Trophoblast cell (in vitro differentiated cells and primary cell): ENCODE measurements around the gene BTBD10.
A peak's percentile ranks its signal among the peaks of the same experiment; 100 is the strongest.

Experiments
- DNase-seq, 2 donors: peaks; one replicate each; pipeline ENCODE4 v3.0.0-alpha.2; 2016
- H2AFZ ChIP-seq: 2 replicates; pipeline ENCODE4 v1.6.1; 2013; ENCODE audit warnings: low read length, moderate library complexity, mild to moderate bottlenecking; ENCODE audit not compliant: insufficient read depth, poor library complexity
- H2AK5ac ChIP-seq: 2 replicates; pipeline ENCODE4 v1.6.1; 2013; ENCODE audit warnings: mild to moderate bottlenecking, low read length
- H2BK120ac ChIP-seq: 2 replicates; pipeline ENCODE4 v1.6.1; 2013; ENCODE audit warnings: low read length, mild to moderate bottlenecking, moderate library complexity; ENCODE audit not compliant: insufficient read depth, poor library complexity
- H2BK12ac ChIP-seq: 2 replicates; pipeline ENCODE4 v1.6.1; 2013; ENCODE audit warnings: mild to moderate bottlenecking, low read length, moderate library complexity
- H2BK5ac ChIP-seq: 2 replicates; pipeline ENCODE4 v1.6.1; 2013; ENCODE audit warnings: low read length, low read depth, moderate library complexity, mild to moderate bottlenecking; ENCODE audit not compliant: poor library complexity
- H3K14ac ChIP-seq: 2 replicates; pipeline ENCODE4 v1.6.1; 2013; ENCODE audit warnings: mild to moderate bottlenecking, low read length
- H3K18ac ChIP-seq: 2 replicates; pipeline ENCODE4 v1.6.1; 2013; ENCODE audit warnings: mild to moderate bottlenecking, low read length
- H3K23ac ChIP-seq: 2 replicates; pipeline ENCODE4 v1.6.1; 2013; ENCODE audit warnings: low read length
- H3K27ac ChIP-seq: 2 replicates; pipeline ENCODE4 v1.5.1; 2013; ENCODE audit warnings: low read depth, mild to moderate bottlenecking, inconsistent platforms, low read length, moderate library complexity
- H3K27me3 ChIP-seq: 2 replicates; pipeline ENCODE4 v1.6.1; 2013; ENCODE audit warnings: inconsistent platforms, mild to moderate bottlenecking, low read length, moderate library complexity; ENCODE audit not compliant: insufficient read depth
- H3K36me3 ChIP-seq, 2 experiments: 1 replicate in 1 of 2; 2 replicates in 1 of 2; pipeline ENCODE4 v1.6.1; 2013; ENCODE audit warnings: low read length in 2 of 2, mild to moderate bottlenecking in 2 of 2, moderate library complexity in 1 of 2; ENCODE audit not compliant: insufficient read depth in 2 of 2, control insufficient read depth in 1 of 2
- H3K4ac ChIP-seq: 2 replicates; pipeline ENCODE4 v1.6.1; 2013; ENCODE audit warnings: low read depth, mild to moderate bottlenecking, low read length, moderate library complexity
- H3K4me1 ChIP-seq, 2 experiments: 1 replicate in 1 of 2; 2 replicates in 1 of 2; pipeline ENCODE4 v1.6.1; 2013; ENCODE audit warnings: low read length in 2 of 2, mild to moderate bottlenecking in 2 of 2, moderate library complexity in 1 of 2; ENCODE audit not compliant: insufficient read depth in 2 of 2, control insufficient read depth in 1 of 2
- H3K4me2 ChIP-seq: 2 replicates; pipeline ENCODE4 v1.6.1; 2013; ENCODE audit warnings: inconsistent platforms, mild to moderate bottlenecking, low read length, moderate library complexity
- H3K4me3 ChIP-seq: 2 replicates; pipeline ENCODE4 v1.5.1; 2013; ENCODE audit warnings: mild to moderate bottlenecking, low read depth, low read length, inconsistent platforms
- H3K79me1 ChIP-seq: one replicate; pipeline ENCODE4 v1.6.1; 2013; ENCODE audit warnings: low read length
- H3K79me2 ChIP-seq: 2 replicates; pipeline ENCODE4 v1.6.1; 2013; ENCODE audit warnings: low read length, mild to moderate bottlenecking; ENCODE audit not compliant: control insufficient read depth, insufficient read depth, poor library complexity
- H3K9ac ChIP-seq: 2 replicates; pipeline ENCODE4 v1.6.1; 2013; ENCODE audit warnings: mild to moderate bottlenecking, low read length
- H3K9me3 ChIP-seq: 2 replicates; pipeline ENCODE4 v1.6.1; 2013; ENCODE audit warnings: low read depth, mild to moderate bottlenecking, control low read depth, inconsistent platforms, low read length; ENCODE audit not compliant: insufficient read depth
- H4K12ac ChIP-seq: 2 replicates; pipeline ENCODE4 v1.6.1; 2013; ENCODE audit warnings: low read depth, mild to moderate bottlenecking, low read length, moderate library complexity
- H4K8ac ChIP-seq: 2 replicates; pipeline ENCODE4 v1.6.1; 2013; ENCODE audit warnings: low read depth, mild to moderate bottlenecking, low read length, moderate library complexity
- H4K91ac ChIP-seq: one replicate; pipeline ENCODE4 v1.6.1; 2013; ENCODE audit warnings: low read depth, mild to moderate bottlenecking, low read length, moderate library complexity
- whole genome bisulfite sequencing: extraction: QIAGEN DNeasy Blood & Tissue Kit; methylation state at CpG from one replicate; pipeline ENCODE4 v1.1.7; 2013; ENCODE audit warnings: missing lambda C conversion rate; ENCODE audit not compliant: insufficient read length, insufficient coverage; ENCODE audit errors: extremely low coverage; 5-methylcytosine and 5-hydroxymethylcytosine counted together

The BTBD10 gene

DNA sequence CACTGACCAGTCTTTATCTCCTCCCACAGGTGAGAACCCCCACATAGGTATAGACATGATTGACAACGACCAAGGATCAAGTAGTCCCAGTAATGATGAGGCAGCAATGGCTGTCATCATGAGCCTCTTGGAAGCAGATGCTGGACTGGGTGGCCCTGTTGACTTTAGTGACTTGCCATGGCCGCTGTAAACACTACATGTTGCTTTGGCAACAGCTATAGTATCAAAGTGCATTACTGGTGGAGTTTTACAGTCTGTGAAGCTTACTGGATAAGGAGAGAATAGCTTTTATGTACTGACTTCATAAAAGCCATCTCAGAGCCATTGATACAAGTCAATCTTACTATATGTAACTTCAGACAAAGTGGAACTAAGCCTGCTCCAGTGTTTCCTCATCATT lies 76.5 kb downstream of the BTBD10 start:
- Histone ChIP-seq H4K12ac (no peak overlapping the region), H3K79me2 (no peaks in the 10 kb centered on the region), H3K27ac (no peak overlapping the region), H4K8ac (no peak overlapping the region), H2BK12ac (no peak overlapping the region), H2BK120ac (no peak overlapping the region), H3K79me1 (no peaks in the 10 kb centered on the region), H3K36me3 (peaks cover 6 to 8% of the 10 kb centered on the region in 2 experiments), H3K4me3 (no peak overlapping the region), H3K27me3 (no peaks in the 10 kb centered on the region), H2AK5ac (no peak overlapping the region), H3K14ac (no peak overlapping the region), H2BK5ac (no peak overlapping the region), H3K23ac (no peak overlapping the region), H3K9me3 (no peaks in the 10 kb centered on the region), H3K4me2 (no peak overlapping the region), H3K4ac (no peak overlapping the region), H2AFZ (no peak overlapping the region), H3K9ac (no peak overlapping the region), H4K91ac (no peak overlapping the region), H3K18ac (no peak overlapping the region), H3K4me1 (no peaks in the 10 kb centered on the region)
- no peak for DNase-seq
- no CpG with 5 or more reads among the region's 2 CpGs for WGBS

DNA sequence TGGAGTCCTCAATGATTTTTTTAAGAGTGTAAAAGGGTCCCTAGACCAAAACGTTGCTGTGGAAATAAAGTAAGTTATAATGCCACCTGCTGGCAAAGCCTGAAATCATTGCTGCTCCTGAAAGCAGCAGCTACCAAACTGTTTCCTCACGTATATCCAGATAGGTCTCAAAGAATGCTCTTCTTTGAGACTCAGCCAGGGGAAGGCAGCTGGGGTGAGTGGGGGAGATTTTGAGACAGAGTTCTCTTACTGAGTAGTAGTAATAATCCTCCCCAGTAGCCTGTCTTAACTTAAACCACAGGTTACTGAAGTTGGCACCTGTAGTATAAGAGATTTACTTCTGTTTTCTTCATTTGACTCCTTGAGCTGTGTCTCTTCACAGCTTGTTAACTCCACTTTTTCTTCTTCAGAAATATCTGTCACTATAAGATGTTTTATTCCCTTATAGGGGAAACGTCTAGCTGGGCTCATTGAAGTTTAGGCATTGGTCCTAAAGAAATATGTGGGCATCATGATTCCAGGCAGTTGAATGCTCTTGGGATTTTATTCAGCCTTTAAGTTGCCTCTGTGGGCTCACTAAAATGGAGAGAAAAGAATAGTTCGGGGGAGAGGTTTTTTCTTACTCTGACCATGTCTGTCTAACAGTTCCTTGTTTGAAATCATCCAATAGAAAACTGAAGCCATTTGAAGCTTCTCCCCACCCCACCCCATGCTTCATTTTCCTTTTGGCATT lies 77.9 kb downstream of the BTBD10 start:
- H2AK5ac ChIP-seq: no peak overlapping the region
- H3K79me1 ChIP-seq: no peaks in the 10 kb centered on the region
- H3K79me2 ChIP-seq: no peaks in the 10 kb centered on the region
- no peak overlapping the region for H4K12ac ChIP-seq
- no peak overlapping the region for H3K4me2 ChIP-seq
- H3K27me3 ChIP-seq: no peaks in the 10 kb centered on the region
- H2BK12ac ChIP-seq: no peak overlapping the region
- H3K14ac ChIP-seq: no peak overlapping the region
- no peak overlapping the region for H3K23ac ChIP-seq
- DNase-seq: peak; percentile 12 to 63
- no peak overlapping the region for H3K9ac ChIP-seq
- no peak overlapping the region for H3K4me3 ChIP-seq
- no peak overlapping the region for H3K27ac ChIP-seq
- H2BK120ac ChIP-seq: no peak overlapping the region
- no peak overlapping the region for H3K18ac ChIP-seq
- H2BK5ac ChIP-seq: no peak overlapping the region
- no peak overlapping the region for H4K8ac ChIP-seq
- no peaks in the 10 kb centered on the region for H3K9me3 ChIP-seq
- no peaks in the 10 kb centered on the region for H3K4me1 ChIP-seq
- H3K4ac ChIP-seq: no peak overlapping the region
- peaks cover 6 to 17% of the 10 kb centered on the region in 2 experiments for H3K36me3 ChIP-seq
- no peak overlapping the region for H2AFZ ChIP-seq
- WGBS: no CpG with 5 or more reads among the region's 4 CpGs
- no peak overlapping the region for H4K91ac ChIP-seq

GRCh38 chr11:13382751-13383150 lies 80.3 kb downstream of the BTBD10 start:
- H2AFZ ChIP-seq: no peak overlapping the region
- no peak overlapping the region for H2AK5ac ChIP-seq
- H3K9me3 ChIP-seq: no peaks in the 10 kb centered on the region
- H3K23ac ChIP-seq: no peak overlapping the region
- no peaks in the 10 kb centered on the region for H3K79me1 ChIP-seq
- H4K8ac ChIP-seq: no peak overlapping the region
- no peaks in the 10 kb centered on the region for H3K79me2 ChIP-seq
- no peak overlapping the region for H3K4me2 ChIP-seq
- no peak overlapping the region for H2BK12ac ChIP-seq
- peaks cover 4 to 14% of the 10 kb centered on the region in 2 experiments for H3K36me3 ChIP-seq
- WGBS: no CpG with 5 or more reads among the region's 3 CpGs
- no peak overlapping the region for H2BK5ac ChIP-seq
- H4K12ac ChIP-seq: no peak overlapping the region
- H3K14ac ChIP-seq: no peak overlapping the region
- no peak overlapping the region for H3K27ac ChIP-seq
- H3K4me3 ChIP-seq: no peak overlapping the region
- H3K18ac ChIP-seq: no peak overlapping the region
- no peak overlapping the region for H2BK120ac ChIP-seq
- no peak overlapping the region for H3K9ac ChIP-seq
- no peak overlapping the region for H3K4ac ChIP-seq
- no peak overlapping the region for H4K91ac ChIP-seq
- H3K27me3 ChIP-seq: no peaks in the 10 kb centered on the region
- no peak for DNase-seq
- peaks cover 0 to 2% of the 10 kb centered on the region in 2 experiments for H3K4me1 ChIP-seq

DNA sequence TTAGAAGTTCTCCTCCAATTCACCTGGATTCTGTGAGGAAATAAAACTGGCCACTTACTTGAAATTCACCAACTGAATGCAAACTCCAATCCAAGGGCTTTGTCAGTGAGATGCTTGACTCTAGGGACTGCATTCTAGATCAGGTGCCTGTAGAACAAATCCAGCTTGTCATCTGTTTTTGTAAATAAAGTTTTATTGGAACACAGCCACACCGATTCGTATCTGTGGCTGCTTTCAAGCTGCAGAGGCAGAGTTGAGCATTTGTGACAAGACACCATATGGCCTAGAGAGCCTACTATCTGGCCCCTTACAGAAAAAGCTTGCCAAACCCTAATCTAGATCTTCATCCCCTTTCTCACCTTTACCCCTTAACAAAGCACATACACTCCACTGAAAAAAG lies 82.3 kb downstream of the BTBD10 start:
- H3K27me3 ChIP-seq: no peaks in the 10 kb centered on the region
- no peak overlapping the region for H3K27ac ChIP-seq
- H2BK12ac ChIP-seq: no peak overlapping the region
- DNase-seq: no peak
- no peak overlapping the region for H3K23ac ChIP-seq
- H2BK120ac ChIP-seq: no peak overlapping the region
- H3K4me3 ChIP-seq: no peak overlapping the region
- no CpG with 5 or more reads among the region's 2 CpGs for WGBS
- H3K9me3 ChIP-seq: no peaks in the 10 kb centered on the region
- H2AK5ac ChIP-seq: no peak overlapping the region
- H3K4ac ChIP-seq: no peak overlapping the region
- H3K18ac ChIP-seq: no peak overlapping the region
- no peak overlapping the region for H3K9ac ChIP-seq
- no peaks in the 10 kb centered on the region for H3K79me2 ChIP-seq
- H2AFZ ChIP-seq: no peak overlapping the region
- no peaks in the 10 kb centered on the region for H3K79me1 ChIP-seq
- no peak overlapping the region for H4K12ac ChIP-seq
- no peak overlapping the region for H2BK5ac ChIP-seq
- H4K91ac ChIP-seq: no peak overlapping the region
- H3K4me1 ChIP-seq: peaks cover 0 to 2% of the 10 kb centered on the region in 2 experiments
- peaks cover 12 to 17% of the 10 kb centered on the region in 2 experiments for H3K36me3 ChIP-seq
- no peak overlapping the region for H4K8ac ChIP-seq
- H3K14ac ChIP-seq: no peak overlapping the region
- H3K4me2 ChIP-seq: no peak overlapping the region
